DMS114 treated with DMSO at 0.1 percent for 48 hours (cell line): ENCODE measurements around the gene USP37.
"Not testable (repeated sequence)": the region's sequence is repeated elsewhere in the genome, so short reads cannot be mapped to it uniquely, and the experiment has no call there.

Experiments used
- DNase-seq: peaks from one replicate; lab custom pipeline; 2025; ENCODE audit not compliant: unreplicated experiment; lab: John Stamatoyannopoulos, UW

Gene USP37

GRCh38 chr2:218554225-218554624 is 13.9 kb downstream of the USP37 start:
- not testable (repeated sequence) for DNase-seq

GRCh38 chr2:218547978-218548377 is 20.2 kb downstream of the USP37 start:
- no peak for DNase-seq

- DNase-seq = no peak
These were observed 20.6 kb downstream of the USP37 start for GRCh38 chr2:218547511-218547910.

DNA sequence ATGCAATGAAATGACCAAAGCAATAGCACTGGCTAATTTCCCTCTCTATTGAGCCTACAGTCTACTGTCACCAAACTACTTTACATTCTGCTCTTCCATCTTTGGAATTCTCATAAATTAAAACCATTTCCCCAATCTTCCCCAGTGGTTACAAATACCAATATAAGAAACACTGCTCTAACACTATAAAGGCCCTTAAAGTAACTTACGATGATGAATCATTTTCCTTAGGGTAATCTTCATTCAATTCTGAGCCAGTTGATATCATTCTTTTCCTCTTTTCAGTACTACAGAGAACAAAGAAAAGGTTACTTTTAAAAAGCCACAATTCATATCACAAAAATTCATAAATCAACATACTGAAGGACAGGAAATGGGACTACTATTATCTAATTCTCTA is 22.1 kb downstream of the USP37 start:
- DNase-seq = no peak

DNA sequence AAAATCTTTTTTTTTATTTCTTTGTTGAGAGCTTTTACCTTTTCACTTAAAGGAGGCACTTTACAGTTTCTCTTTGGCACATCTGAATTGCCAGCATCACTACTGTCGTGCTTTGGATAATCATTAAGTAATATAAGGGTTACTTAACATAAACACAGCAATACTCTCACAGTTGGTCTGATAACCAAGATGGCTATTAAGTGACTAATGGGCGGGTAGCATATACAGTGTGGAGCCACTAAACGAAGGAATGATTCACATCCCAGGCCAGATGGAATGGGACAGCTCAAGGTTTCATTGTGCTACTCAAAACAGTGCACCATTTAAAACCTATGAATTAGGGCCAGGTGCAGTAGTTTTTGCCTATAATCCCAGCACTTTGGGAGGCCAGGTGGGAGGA is 28.1 kb downstream of the USP37 start:
- DNase-seq = no peak

DNA sequence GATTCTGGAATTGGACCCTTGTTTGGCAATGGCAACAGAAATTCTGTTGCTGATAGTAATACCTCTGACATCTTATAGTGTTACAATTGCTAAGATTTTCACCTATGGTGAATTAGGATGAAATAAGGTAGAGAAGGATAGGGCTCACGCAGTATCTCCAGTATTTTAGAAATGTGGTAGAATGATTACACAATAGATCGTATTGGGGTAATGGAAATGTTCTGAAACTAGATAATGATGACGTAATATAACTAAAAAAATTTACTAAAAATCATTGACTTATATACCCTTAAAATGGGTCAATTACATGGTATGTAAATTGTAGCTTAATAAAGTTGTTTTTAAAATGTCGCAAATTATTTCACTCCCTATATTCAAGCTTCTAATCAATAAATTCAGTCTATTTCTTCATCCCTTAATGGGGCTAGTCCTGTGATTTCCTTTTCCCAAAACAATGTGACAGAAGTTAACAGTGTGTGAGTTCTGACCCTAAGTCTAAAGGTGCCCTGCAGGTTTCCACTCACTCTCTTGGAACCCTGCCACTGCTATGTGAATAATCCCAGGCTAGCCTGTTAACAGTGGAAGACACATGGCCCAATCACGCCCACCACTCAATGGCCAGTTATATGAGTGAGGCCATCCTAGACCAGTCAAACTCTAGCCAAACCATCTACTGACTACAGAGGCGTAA is 31.2 kb downstream of the USP37 start:
- DNase-seq = no peak

DNA sequence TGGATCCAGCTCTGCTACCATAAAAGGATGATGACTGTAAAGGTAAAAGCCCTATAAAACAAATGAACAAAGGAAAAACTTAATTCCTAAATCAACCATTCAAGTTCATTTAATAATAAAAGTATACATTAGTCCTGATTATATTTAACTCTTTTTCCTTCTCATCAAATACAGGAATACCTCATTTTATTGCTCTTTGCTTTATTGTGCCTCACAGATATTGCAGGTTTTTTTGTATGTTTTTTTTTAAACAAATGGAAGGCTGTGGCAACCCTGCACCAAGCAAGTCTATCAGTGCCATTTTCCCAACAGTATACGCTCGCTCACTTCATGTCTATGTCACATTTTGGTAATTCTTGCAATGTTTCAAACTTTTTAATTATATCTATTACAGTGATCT is 38.2 kb downstream of the USP37 start:
- no peak for DNase-seq

- DNase-seq = not testable (repeated sequence)
These were observed 39.7 kb downstream of the USP37 start for GRCh38 chr2:218528409-218528808.

- no peak for DNase-seq
These were observed 44.5 kb downstream of the USP37 start for GRCh38 chr2:218523651-218524050.

DNA sequence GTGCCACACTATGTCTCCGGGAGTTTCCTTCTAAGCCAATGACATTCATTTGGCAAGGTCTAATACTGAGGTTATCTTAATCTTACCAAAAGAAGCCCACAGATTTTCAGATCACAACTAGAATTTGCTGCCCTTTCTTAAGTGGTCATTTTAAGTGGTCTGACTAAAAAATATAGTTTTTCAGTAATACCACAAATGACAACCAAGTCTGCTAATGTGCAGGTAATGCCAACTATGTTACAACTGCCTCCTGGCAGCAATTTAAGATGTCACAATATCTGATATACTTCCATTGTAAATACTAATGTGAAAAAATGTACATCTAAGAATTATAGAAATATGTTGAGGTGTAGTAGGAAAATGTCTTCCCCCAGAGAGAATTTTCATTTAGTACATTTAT is 49.3 kb downstream of the USP37 start:
- no peak for DNase-seq

- DNase-seq = no peak
These were observed 50.5 kb downstream of the USP37 start for GRCh38 chr2:218517434-218518206.

DNA sequence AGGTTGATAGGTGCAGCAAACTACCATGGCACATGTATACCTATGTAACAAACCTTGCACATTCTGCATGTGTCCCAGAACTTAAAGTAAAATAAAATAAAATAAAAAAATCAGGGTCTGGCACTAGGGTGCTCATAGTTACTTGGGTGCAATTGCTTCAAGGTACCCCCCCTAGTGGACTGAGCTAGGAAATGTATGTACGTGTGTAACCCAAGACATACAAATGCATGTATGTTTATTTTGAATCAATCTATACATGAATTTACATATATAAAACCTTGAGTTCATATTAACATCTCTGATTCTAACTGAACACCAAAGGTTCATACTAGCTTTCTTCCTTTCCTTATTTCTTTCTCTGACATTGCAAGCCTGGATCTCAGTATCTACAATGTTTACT is 51.5 kb downstream of the USP37 start:
- DNase-seq = no peak

DNA sequence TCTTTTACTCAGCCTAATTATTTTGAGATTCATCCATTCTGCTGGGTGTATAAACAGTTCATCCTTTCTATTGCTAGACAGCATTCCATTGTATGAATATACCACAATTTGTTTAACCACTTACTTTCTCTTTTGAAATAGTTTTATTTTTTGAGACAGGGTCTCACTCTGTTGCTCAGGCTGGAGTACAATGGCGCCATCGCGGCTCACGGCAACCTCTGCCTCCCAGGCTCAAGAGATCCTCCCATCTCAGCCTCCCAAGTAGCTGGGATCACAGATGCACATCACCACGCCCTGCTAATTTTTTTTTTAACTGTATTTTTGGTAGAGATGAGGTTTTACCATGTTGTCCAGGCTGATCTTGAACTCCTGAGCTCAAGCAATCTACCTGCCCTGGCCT is 54.5 kb downstream of the USP37 start:
- DNase-seq = no peak

- no peak for DNase-seq
These were observed 59.9 kb downstream of the USP37 start for GRCh38 chr2:218508299-218508698.

DNA sequence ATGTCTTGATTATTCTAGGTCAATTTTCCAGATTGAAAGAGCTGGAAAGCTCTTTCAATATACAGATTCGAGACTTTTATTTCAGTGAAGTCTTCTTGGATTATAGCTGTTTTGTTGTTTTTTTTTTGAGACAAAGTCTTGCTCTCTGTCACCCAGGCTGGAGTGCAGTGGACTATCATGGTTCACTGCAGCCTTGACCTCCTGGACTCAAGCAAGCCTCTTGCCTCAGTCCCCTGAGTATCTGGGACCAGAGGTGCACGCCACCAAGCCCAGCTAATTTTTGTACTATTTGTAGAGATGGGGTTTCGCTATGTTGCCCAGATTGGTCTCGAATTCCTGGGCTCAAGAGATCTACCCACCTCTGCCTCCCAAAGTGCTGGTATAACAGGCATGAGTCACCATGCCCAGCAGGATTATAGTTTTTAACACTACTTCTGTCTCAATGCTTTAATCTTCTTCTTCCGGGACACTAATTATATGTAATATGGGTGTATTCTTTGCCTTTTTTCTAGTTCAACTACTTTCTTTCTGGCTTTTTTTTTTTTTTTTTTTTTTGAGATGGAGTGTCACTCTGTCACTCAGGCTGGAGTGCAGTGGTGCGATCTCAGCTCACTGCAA is 62.3 kb downstream of the USP37 start:
- DNase-seq = no peak

DNA sequence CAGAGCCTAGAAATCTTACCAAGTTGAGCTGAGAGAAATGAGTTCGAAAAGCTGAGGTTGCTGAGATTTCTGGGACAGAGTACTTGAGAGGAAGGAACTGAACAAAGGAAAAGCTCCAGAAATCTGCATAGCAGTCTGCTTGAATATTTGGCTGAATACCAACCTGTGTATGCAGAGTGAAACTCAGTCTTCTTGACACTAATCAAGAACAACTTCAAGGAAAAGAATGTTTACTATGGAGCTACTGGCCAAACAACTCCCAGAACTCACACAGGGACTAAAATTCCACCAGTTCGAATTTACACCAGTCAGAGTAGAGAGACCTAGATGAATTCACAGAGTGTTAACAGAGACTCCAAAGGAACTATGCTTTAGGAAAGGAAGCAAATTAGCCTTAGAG is 66.5 kb downstream of the USP37 start:
- DNase-seq = no peak

GRCh38 chr2:218500501-218501060 is 67.6 kb downstream of the USP37 start:
- DNase-seq = no peak

GRCh38 chr2:218485986-218486667 is 82.0 kb downstream of the USP37 start:
- DNase-seq = no peak

DNA sequence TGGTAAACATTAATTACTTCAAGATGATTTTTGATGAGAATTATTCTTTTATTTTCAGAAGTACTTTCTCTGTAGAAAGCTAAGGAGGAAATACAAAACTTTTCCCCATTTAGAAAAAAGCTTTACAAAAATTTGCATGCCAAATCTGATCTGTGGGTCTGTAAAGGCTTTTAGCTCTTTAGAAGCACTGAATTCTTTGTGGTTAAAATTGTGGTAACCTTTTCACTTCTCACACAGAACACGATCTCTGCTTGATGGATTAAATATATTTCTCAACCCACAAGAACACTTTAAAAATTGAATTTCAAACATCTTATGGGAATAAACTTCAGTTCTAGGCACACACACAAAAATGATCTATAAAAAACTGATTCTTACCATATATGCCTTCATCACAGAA is 85.5 kb downstream of the USP37 start:
- DNase-seq = no peak

DNA sequence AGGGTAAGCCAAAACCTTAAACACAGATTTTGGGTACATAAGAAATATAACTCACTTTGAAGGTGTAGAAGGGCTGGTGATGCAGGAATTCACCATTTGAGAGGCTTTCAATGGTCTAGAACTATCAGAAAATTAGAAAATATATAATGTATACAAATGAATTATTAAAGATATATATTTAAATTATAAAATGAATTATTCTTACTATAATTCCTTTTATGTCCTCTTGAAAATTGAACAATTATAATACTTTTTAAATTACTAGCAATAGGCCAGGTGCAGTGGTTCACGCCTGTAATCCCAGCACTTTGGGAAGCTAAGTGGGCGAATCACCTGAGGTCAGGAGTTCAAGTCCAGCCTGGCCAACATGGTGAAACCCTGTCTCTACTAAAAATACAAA is 88.6 kb downstream of the USP37 start:
- DNase-seq = no peak

DNA sequence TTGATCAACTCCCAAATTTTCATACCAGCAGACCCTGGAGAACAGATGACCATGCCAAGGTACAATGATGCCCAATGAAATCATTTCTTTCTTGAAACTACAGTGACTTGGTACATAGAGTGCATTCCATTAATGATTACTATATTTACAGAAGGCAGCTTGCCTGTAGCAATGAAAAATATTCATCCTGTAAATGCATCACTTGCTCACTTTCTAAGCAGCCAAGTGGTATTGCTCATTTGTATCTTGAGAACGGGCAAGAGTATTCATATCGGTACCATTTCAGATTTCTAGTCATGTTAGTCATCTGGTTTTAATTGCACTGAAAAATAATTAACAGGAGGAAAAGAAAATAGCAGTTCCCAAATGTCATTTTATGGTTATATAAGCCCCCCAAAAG is 89.6 kb downstream of the USP37 start:
- no peak for DNase-seq
